HG03575 (cell line): ENCODE measurements around the gene CXCR6.

Source experiments
- ATAC-seq: cut with Tn5 transposase; IDR thresholded peaks from one replicate; pipeline ENCODE4 v1.9.1; 2021; ENCODE audit not compliant: unreplicated experiment, insufficient number of reproducible peaks, low FRiP score; ENCODE audit errors: extremely low read depth

CXCR6 gene

DNA sequence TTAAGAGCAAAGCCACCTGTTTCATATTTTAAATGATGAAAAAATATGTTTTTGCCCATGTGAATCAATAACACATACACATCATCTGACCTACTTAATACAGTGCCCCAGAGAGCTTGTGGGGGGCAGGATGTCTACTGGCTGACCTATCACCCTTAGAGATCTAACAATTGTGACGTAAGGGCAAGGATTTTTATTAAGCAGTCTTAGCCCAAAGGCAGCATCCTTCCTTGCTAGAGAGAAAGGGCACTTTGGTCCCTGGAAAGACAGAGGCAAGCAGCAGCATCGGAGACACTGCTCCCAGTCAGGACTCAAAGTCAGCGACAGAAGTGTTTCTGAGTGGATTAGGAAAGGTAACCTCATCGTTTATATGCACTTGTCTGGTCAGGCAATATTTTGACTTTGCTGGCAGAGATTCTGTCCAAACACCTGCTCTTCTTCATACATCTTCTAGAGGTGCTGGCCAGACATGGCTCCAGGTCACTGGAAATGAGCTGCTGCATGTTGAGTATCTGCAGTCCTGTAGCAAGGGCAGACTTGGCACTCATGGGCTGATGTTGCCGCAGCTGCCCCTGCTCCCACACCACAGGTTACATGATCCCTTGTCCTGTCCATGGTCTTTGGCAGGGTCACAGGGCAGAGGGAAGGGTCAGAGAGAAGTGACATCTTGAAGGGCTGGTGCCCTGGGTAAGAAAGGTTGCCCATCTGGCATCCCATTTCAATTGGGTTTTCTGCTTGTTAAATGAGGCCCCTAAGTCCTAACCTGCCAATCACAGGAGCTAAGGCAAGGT, 1.8 kb downstream of the CXCR6 start:
- ATAC-seq: no peak

- ATAC-seq: no peak
These were observed 3.0 kb downstream of the CXCR6 start for GRCh38 chr3:45946307-45946706.

GRCh38 chr3:45946875-45947274, 3.6 kb downstream of the CXCR6 start:
- ATAC-seq: no peak

DNA sequence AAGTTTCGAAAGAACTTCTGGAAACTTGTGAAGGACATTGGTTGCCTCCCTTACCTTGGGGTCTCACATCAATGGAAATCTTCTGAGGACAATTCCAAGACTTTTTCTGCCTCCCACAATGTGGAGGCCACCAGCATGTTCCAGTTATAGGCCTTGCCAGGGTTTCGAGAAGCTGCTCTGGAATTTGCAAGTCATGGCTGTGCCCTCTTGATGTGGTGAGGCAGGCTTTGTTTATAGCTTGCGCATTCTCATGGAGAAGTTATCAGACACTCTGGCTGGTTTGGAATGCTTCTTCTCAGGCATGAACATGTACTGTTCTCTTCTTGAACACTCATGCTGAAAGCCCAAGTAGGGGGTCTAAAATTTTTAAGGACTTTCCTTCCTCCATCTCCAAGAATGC, 4.1 kb downstream of the CXCR6 start:
- ATAC-seq: no peak

GRCh38 chr3:45948311-45948781, 5.1 kb downstream of the CXCR6 start:
- ATAC-seq: no peak

- no peak for ATAC-seq
These were observed 5.6 kb downstream of the CXCR6 start for GRCh38 chr3:45948881-45949280.

- no peak for ATAC-seq
These were observed 6.2 kb downstream of the CXCR6 start for GRCh38 chr3:45949432-45949831.

GRCh38 chr3:45950131-45950530, 6.9 kb downstream of the CXCR6 start:
- ATAC-seq: no peak

- ATAC-seq: no peak
These were observed 7.7 kb downstream of the CXCR6 start for GRCh38 chr3:45950686-45951600.

DNA sequence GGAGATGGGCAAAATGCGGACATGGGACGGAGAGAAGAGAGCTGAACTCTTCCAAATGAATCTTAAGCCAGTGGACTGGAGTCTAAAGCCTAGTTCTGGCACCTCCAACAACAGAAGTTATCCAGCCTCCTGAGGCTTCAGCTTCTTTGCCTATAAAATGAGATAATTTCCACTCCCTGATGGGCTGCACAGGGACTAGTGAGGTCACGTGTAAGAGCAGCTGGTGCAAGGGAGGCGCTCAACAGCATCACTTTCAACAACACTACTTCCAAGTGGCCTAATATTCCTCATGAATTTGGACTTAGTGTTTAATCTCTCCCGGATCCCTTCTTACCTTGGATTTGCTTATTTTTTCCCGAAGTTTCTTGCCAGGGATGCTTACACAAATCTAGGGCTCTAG, 8.7 kb downstream of the CXCR6 start:
- no peak for ATAC-seq

GRCh38 chr3:45952456-45952855, 9.2 kb downstream of the CXCR6 start:
- ATAC-seq: no peak

GRCh38 chr3:45953536-45953935, 10.3 kb downstream of the CXCR6 start:
- no peak for ATAC-seq

DNA sequence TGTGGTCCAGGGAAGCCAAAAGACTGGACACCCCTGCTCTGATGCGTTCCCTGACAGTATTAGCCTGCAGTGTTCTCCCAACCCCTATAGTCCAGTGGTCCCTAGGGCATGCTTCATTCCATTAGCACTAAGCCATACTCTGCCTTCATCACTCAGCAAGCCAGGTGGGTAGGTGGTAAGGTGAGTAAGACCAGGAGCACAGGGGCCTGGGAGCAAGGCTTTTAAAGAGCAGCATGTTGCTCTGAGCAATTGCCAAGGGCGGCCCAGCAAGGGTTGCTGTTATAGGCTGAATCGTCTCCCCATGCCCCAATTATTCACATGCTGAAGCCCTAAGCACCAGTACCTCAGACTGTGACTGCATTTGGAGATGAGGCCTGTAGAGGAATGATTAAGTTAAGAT, 11.0 kb downstream of the CXCR6 start:
- ATAC-seq: no peak

- ATAC-seq: no peak
These were observed 11.9 kb downstream of the CXCR6 start for GRCh38 chr3:45955017-45955647.

DNA sequence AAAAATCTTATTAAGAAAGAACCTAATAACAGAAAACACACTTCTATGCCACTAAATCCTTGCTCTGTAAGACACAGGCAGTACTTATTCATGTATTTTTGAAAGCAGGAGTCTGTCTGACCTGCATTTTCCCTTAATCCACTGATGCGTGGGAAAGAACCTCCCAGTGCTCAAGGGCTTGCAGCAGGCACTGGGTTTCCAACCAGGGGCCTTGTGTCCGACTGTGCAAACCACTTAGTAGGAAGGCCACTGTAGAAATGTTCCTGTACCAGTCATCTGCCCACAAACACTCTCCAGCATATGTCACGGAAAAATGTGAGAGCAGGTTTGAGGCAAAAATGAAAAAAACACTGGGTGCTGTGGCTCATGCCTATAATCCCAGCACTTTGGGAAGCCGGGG, 12.4 kb downstream of the CXCR6 start:
- no peak for ATAC-seq

GRCh38 chr3:45957586-45957985, 14.3 kb downstream of the CXCR6 start:
- ATAC-seq: no peak

DNA sequence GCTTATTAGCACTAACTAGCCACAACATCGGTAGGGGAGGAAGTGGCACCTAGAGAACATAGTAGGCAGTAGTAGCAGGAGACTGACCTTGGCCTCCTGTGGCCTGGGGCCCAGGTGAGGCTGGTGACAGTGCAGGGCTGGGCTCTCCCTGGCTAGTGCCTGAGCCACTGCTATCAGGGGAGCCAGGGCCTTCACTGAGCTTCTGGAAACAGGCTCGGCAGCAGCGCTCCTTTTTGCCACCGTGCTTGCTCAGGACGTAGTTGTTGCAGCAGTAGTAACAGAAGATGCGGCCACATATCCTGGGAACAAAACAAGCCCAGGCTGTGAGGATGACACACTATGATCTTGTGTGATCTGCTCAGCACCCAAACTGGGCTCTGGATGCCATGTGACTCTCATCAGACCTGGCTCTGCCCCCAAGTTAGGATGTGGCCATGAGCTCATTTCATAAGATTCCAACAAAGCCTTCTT, 15.1 kb downstream of the CXCR6 start:
- ATAC-seq: no peak

- ATAC-seq: no peak
These were observed 15.9 kb downstream of the CXCR6 start for GRCh38 chr3:45959201-45959600.

DNA sequence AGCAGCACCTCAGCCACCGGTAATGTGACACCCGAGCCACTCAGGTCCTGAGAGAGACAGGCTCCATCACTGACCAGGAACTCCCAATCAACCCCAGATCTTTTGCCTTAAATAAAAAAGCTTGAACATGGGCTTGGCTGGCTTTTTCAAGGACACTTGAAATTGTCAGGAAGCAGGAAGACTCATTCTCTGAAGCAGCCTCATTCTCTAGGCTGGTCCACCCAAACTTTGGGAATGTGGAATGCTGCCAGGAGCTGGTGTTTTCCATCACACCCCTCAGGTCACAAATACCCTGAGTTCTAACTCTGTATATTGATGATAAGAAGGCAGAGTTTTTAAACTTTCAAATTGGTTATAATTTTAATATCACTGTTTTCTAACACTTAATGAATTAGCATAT, 17.0 kb downstream of the CXCR6 start:
- ATAC-seq: no peak
